Brain pericyte (primary cell): ENCODE results near the gene VWA2.

Experiments used
- DNase-seq: peaks from one replicate; pipeline ENCODE4 v3.0.0-alpha.2; 2012; ENCODE audit warnings: low read depth, low spot score

VWA2 gene

DNA sequence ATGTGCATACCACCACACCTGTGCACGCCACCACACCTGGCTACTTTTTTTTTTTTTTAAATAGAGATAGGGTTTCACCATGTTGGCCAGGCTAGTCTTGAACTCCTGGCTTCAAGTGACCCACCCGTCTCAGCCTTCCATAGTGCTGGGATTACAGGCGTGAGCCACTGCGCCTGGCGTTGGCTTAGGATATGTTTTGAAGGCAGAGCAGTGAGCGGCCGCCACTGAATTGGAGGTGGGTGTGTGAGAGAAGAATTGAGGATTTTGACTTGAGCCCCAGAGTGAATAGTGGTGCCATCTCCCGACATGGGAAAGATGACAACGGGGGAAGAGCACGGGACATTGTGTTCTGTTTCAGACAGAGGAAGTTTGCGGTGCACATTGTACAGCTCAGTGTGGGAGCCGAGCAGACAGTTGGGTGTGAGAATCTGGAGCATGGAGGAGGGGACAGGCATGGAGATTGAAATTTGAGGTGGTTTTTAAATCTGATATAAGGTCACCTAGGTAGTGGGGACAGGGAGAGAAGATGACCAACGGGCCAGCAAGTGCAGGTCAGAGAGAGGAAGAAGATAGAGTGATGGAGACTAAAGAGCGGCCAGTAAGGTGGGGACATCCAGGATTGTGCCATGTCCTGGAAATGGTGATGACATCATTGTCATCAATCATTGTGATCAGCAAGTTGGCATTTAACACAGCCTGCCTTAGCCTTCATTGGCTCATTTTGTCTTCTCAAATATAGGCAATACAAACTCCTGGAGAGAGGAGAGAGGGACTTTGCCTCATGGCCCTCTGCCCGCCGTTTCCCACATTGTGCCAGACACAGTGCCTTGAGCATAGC, 35.8 kb downstream of the VWA2 start:
- no peak for DNase-seq

DNA sequence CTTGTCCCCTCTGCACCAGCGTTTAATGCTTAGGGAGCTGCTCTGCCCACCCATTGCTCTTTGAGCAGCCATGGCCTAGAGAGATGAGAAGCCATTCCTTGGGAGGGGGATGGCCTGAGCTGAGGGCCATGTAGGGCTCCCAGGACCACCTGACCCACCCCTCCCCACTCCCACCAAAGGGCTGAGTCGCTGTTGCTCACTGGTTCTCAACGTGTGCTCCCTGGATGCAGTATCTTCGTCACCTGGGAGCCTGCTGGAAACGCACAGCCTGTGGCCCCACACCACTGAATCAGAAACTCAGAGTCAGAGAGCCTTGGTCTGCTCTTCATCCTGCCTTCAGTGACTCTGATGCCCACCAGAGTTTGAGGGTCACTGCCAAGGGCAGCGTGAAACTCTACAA, 37.0 kb downstream of the VWA2 start:
- DNase-seq = no peak

GRCh38 chr10:114276671-114277070, 37.6 kb downstream of the VWA2 start:
- no peak for DNase-seq

DNA sequence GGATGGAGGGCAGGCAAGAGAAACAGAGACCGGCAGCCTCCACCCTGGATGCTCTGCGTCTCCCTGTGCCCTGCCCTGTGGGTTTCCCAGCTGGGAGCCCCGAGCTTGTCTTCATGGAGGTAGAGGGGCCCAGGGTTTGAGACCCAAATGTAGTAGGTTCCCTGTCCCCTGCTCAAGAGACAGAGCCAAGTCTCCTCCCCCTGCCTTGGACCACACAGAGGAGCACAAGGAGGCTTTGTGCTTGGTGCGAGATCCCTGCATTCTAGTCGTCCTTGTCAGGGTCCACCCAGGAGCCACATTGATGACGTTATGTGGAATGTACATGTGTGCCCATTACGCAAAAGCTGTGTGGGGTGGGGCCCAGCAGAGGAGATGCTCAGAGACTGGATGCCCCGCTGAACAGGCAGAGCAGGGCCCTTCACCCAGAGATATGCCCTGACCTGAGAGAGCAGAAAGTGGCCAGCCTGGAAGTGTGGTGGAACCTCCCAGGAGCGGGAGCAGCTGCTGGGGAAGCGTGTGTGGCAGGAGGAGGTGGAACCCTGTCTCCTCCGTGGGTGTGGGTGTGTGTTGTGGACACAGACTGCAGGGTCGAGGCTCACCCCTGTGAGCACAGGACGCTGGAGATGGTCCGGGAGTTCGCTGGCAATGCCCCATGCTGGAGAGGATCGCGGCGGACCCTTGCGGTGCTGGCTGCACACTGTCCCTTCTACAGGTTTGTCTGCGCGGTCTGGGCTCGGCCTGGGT, 39.3 kb downstream of the VWA2 start:
- no peak for DNase-seq

DNA sequence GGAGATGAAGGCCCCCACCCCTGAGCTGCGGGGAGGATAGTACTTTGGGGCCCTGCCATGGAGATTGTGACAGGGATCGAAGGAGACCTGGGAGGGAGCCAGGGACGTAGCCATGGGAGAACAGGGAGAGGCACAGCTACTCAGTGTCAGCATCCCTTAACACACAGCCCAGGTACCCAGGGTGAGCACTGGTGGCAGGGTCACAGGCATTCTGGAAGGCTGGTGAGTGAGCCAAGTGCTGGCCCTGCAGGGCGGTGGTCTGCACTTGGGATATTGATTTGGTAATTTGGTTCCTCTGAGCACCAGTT, 39.8 kb downstream of the VWA2 start:
- DNase-seq = no peak

GRCh38 chr10:114279289-114279688, 40.2 kb downstream of the VWA2 start:
- DNase-seq = no peak

DNA sequence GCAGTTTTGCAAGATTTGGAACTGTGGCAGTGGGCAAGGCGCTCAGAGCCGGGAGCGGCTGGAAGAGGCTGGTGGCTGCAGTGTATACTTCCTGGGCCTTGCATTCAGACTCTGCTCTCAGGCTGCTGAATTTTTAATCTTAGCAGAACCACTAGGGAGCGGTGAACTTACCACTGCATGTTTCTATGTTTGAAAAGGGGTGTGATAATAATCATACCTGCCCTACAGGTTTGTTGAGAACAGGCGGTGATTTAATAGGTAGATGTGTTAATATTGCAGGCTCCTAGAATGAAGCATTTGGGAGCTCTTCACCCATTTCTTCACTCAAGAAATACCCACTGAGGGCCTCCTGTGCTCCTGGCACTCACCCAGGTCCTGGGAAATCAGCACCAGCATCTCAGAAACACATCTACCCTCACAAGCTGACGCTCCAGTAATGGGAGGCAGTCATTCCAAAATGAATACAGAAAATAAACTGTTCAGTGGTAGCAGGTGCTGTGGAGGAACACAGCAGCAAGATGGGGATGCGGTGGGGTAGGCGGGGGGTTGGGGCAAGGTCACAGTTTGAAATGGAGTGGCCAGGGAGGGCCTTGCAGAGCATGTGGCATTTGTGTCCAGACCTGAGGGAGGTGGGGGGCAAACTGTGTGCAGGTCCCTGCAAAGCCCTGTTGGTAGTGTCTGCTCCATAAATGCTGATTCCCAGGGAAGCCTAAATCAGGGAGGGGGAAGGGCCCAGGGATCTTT, 41.0 kb downstream of the VWA2 start:
- no peak for DNase-seq

GRCh38 chr10:114281006-114281405, 42.0 kb downstream of the VWA2 start:
- DNase-seq = no peak

DNA sequence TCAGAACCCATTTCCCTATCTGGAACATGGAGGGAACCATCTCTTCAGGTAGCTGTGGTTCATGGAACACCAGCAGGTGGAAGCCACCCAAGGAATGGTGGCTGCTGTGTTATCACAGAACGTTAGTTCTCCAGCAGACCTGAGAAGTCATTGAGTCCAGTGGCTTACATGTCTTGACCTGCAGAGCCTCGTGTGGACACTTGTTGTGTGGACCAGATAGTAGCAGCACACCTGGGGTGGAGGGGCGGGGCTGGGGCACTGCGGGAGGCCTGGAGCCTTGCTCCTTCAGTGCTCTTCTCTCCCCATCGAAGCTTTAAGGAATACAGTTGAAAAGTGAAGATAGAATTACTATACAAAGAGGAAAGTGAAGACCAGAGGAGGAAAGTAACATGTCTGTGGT, 42.4 kb downstream of the VWA2 start:
- no peak for DNase-seq

DNA sequence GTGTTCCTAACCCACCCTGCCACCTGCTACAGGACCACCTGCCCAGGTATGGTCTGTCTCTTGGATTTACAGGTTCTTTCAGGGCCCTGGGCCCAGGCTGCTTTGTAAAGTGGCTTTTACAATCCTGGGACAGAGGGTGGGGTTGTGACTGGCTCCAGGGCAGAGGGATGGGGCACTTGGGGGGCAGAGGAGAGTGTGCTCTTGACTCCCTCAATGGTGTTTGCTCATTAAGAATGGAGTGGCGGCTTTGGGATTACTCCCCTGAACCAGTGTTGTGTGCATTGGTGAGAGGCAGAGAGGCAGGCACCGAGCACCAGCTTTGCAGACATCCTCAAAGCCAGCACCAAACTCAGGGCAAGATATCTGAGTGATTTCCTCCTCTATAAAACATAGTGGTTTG, 43.5 kb downstream of the VWA2 start:
- no peak for DNase-seq

DNA sequence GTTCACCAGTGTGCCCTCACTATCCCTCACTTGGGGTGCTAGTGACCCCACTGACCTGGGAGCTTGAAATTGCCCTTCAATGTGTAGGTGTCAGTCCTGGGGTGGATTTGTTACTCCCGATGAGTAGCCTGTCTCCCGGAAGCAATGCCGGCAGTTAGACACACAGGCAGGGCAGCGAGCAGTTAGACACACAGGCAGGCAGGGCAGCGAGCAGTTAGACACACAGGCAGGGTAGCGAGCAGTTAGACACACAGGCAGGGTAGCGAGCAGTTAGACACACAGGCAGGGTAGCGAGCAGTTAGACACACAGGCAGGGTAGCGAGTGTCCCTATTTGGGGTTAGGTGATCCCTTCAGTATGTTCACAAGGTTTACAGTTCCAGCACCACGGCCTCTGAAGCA, 44.0 kb downstream of the VWA2 start:
- DNase-seq = no peak

GRCh38 chr10:114283535-114284234, 44.6 kb downstream of the VWA2 start:
- no peak for DNase-seq

DNA sequence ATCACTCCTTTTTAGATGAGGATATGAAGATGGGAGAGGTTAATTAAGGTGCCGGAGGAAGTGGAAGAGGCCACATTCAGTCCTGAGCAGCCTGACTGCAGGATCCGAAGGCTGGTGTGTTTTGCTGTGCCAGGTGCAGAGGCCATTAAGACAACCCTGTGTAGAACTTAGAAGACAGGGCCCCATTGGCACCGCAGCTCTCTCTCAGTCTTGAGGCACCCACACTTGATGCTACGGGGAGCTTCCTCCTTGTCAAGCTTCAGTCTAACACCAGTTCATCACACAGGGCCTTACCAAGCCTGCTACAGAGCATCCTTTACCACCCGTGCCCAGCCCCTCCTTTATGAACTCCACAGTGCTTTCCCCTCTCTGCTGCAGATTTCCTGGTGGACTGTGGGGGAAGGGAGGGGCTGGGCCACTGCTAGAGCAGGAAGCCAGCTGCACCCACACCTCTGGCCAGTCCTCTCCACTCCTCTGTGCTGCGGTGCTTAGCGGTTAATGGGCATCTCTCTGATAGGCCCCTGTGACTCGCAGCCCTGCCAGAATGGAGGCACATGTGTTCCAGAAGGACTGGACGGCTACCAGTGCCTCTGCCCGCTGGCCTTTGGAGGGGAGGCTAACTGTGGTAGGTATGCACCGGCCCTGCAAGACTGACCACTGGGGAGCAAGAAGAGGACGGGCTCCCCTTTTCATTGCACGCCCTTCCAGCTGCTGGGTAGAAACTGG, 45.5 kb downstream of the VWA2 start:
- DNase-seq = no peak

DNA sequence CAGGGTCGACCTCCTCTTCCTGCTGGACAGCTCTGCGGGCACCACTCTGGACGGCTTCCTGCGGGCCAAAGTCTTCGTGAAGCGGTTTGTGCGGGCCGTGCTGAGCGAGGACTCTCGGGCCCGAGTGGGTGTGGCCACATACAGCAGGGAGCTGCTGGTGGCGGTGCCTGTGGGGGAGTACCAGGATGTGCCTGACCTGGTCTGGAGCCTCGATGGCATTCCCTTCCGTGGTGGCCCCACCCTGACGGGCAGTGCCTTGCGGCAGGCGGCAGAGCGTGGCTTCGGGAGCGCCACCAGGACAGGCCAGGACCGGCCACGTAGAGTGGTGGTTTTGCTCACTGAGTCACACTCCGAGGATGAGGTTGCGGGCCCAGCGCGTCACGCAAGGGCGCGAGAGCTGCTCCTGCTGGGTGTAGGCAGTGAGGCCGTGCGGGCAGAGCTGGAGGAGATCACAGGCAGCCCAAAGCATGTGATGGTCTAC, 46.9 kb downstream of the VWA2 start:
- no peak for DNase-seq

GRCh38 chr10:114286921-114287320, 47.9 kb downstream of the VWA2 start:
- DNase-seq = no peak

- DNase-seq = no peak
These were observed 49.5 kb downstream of the VWA2 start for GRCh38 chr10:114288424-114289095.

DNA sequence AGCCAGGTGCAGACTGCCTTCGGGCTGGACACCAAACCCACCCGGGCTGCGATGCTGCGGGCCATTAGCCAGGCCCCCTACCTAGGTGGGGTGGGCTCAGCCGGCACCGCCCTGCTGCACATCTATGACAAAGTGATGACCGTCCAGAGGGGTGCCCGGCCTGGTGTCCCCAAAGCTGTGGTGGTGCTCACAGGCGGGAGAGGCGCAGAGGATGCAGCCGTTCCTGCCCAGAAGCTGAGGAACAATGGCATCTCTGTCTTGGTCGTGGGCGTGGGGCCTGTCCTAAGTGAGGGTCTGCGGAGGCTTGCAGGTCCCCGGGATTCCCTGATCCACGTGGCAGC, 50.0 kb downstream of the VWA2 start:
- DNase-seq = no peak

- DNase-seq = no peak
These were observed 51.0 kb downstream of the VWA2 start for GRCh38 chr10:114290038-114290437.

DNA sequence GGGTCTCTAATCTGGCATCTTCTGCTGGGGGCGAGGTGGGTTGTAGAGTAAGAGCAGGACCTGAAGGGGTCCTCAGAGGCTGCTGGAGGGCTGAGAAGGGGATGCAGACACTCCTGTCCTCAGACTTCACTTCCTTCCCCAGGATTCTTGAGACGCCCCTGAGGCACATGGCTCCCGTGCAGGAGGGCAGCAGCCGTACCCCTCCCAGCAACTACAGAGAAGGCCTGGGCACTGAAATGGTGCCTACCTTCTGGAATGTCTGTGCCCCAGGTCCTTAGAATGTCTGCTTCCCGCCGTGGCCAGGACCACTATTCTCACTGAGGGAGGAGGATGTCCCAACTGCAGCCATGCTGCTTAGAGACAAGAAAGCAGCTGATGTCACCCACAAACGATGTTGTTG, 52.0 kb downstream of the VWA2 start:
- no peak for DNase-seq

DNA sequence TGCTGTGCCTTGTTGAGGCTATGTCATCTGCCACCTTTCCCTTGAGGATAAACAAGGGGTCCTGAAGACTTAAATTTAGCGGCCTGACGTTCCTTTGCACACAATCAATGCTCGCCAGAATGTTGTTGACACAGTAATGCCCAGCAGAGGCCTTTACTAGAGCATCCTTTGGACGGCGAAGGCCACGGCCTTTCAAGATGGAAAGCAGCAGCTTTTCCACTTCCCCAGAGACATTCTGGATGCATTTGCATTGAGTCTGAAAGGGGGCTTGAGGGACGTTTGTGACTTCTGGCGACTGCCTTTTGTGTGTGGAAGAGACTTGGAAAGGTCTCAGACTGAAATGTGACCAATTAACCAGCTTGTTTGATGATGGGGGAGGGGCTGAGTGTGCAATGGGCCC, 52.5 kb downstream of the VWA2 start:
- DNase-seq = no peak

- no peak for DNase-seq
These were observed 54.0 kb downstream of the VWA2 start for GRCh38 chr10:114293075-114293474.
